ENCODE measurements around the gene GRIK4. TPM values are rescaled to one million over a fixed set of nuclear protein-coding genes. Genes with fewer than 3 reads are reported as not detected.

Gene GRIK4
- total RNA-seq, 1 donor from 2014 or later: 4.3 TPM

DNA sequence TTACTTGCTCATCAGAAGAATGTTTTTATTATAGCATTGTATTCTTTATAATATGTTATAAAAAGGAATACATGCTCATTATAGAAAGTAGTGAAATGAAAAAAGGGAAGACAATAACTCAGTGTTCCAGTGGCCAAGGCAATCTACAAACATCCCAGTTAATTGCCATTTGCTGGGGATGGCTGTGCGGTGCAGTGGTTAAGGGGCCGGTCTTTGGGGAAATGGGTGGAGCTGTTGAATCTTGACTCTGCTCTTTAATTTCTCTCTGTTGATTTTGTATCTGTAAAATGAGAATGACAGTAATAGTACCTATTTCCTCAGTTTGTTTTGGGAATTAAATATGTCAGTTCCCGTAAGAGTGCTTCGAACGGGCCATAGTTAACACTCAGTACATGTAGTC, 299.7 kb downstream of the GRIK4 start:
- no peak for ATAC-seq
- intact Hi-C loops (cut with DNase I): no loop called here

DNA sequence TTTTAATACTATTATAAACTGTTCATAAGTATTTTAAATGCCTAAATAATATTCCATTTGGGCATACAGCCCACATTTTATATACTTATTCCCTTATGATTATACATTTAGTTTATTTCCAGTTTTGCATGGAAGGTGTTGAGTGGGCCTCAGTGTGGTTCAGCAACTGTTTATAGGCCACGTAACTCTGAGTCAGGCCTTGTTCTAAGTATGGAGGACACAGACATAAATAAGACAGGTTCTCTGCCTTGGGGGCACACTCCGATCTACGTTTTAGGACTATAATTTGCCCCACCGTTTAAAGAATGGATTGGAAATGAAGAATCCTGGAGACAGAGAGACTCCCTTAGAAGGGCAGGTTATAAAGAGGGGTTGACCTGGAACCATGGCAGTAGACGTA, 300.2 kb downstream of the GRIK4 start:
- Histone ChIP-seq H3K4me3 (no peak overlapping the region), H3K9me3 (no peaks in the 10 kb centered on the region), H3K27ac (no peak overlapping the region), H3K27me3 (no peaks in the 10 kb centered on the region), H3K4me1 (no peaks in the 10 kb centered on the region), H3K36me3 (no peaks in the 10 kb centered on the region)
- ATAC-seq (no peak), DNase-seq (no peak)
- intact Hi-C loops (cut with DNase I): no loop called here
- TF ChIP-seq, protein P1, sequence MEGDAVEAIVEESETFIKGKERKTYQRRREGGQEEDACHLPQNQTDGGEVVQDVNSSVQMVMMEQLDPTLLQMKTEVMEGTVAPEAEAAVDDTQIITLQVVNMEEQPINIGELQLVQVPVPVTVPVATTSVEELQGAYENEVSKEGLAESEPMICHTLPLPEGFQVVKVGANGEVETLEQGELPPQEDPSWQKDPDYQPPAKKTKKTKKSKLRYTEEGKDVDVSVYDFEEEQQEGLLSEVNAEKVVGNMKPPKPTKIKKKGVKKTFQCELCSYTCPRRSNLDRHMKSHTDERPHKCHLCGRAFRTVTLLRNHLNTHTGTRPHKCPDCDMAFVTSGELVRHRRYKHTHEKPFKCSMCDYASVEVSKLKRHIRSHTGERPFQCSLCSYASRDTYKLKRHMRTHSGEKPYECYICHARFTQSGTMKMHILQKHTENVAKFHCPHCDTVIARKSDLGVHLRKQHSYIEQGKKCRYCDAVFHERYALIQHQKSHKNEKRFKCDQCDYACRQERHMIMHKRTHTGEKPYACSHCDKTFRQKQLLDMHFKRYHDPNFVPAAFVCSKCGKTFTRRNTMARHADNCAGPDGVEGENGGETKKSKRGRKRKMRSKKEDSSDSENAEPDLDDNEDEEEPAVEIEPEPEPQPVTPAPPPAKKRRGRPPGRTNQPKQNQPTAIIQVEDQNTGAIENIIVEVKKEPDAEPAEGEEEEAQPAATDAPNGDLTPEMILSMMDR (IDR thresholded peaks at IDR 0.05): no peak

More for the DNA sequence above, 299.7 kb downstream of the GRIK4 start:
- Histone ChIP-seq H3K9me3 (no peaks in the 10 kb centered on the region), H3K27me3 (no peaks in the 10 kb centered on the region), H3K4me3 (no peak overlapping the region), H3K4me1 (no peaks in the 10 kb centered on the region), H3K36me3 (no peaks in the 10 kb centered on the region), H3K27ac (no peak overlapping the region)
- TF ChIP-seq, protein P1 (IDR thresholded peaks at IDR 0.05): no peak
- no peak for DNase-seq

DNA sequence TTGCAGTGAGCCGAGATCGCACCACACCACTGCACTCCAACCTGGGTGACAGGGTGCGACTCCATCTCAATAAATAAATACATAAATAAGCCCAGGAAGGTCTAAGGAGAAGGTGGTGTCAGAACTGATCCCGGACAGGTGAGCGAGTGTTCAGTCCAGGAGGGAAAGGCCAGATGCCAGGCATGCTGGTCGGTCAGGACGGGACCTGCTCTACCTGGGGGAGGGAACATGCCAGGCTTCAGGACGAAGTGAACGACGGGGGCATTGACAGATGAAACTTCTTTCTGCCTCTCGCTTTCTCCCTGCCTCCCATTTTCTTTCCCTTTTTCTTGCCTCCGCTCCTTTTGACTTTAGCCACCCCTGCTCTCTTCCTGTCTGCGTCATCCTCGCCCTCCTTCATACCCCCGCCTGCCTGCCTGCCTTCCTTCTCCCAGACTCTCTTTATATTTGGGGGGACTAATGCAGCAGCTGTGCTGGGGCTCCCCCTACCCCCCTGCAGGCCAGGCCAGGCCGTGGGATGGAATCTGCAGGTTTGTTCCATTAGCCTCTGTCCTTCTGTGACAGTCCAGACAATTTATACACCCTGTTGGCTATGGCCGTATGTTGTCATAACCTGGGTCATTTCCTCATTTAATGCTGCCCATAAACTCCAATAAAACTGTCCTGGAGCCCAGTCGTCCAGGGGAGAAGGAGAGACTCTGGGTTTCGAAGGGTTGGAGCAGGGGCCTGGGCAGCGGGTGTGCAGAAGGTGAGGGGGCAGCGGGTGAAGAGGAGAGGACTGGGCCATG, 303.2 kb downstream of the GRIK4 start:
- TF ChIP-seq, protein P1 (IDR thresholded peaks at IDR 0.05): no peak
- Histone ChIP-seq H3K4me3 (no peak overlapping the region), H3K27ac (no peak overlapping the region), H3K36me3 (no peaks in the 10 kb centered on the region), H3K27me3 (no peaks in the 10 kb centered on the region), H3K4me1 (no peaks in the 10 kb centered on the region), H3K9me3 (no peaks in the 10 kb centered on the region)
- ATAC-seq (no peak), DNase-seq (no peak)
- intact Hi-C loops (cut with DNase I): no loop called here

DNA sequence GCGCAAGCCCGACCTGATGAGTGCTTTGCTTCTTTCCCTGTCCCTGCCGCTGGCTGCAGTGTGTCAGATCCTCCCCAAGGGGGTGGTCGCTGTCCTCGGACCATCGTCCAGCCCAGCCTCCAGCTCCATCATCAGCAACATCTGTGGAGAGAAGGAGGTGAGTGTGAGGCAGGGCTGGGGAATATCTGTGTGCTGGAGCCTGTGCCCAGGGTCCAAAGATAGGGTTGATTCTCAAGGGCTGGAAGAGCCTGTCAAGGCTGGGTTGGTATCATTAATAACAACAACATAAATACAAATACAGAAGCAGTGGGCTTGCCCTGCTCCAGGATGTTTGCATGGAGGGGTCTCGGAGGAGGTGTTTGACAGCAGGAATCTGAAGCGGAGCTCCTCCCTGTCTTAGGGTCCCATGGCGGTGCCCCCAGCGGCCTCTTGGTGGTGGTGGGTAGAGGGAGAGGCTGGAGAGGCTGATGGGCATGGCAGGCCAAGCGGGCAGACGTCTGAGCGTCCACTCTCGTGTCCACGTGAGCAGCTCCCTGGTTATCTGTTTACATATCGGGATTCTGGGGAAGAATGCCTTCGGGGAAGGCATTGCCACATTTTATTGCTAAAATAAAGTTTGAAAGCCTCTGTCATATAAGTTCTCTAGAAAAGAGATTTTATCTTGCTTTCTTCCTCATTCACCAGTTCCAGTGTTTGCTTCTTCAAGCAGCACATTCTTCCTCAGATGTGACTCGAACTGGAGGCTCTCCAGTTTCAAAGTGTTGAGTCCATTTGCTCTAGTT, 304.0 kb downstream of the GRIK4 start:
- Histone ChIP-seq H3K36me3 (no peaks in the 10 kb centered on the region), H3K4me3 (no peak overlapping the region), H3K27ac (no peak overlapping the region), H3K27me3 (no peaks in the 10 kb centered on the region), H3K4me1 (no peaks in the 10 kb centered on the region), H3K9me3 (no peaks in the 10 kb centered on the region)
- DNase-seq (no peak), ATAC-seq (no peak)
- TF ChIP-seq, protein P1 (IDR thresholded peaks at IDR 0.05): no peak
- intact Hi-C loops (cut with DNase I): no loop called here

DNA sequence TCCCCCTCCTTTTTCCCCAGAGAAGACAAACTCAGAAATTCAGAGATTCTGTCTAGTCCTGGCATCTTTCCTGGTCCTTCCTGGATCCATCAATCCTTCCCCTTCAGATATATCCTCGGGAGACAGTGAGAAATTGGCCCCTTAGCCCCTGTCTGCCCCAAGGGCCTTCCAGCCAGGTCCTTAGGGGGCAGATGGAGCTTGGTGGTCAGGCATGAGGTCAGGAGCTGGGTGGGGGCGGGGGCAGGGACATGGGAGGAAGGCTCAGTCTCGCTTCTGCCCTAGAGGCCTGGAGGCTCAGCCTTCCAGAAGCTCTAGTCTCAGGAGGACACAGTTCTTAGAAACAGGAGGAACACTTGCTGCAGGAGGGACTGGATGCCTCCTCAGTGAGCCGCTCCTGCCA, 304.6 kb downstream of the GRIK4 start:
- Histone ChIP-seq H3K27me3 (no peaks in the 10 kb centered on the region), H3K9me3 (no peaks in the 10 kb centered on the region), H3K36me3 (no peaks in the 10 kb centered on the region), H3K4me3 (no peak overlapping the region), H3K4me1 (no peaks in the 10 kb centered on the region), H3K27ac (no peak overlapping the region)
- ATAC-seq: no peak
- intact Hi-C loops (cut with DNase I): no loop called here
- TF ChIP-seq, protein P1 (IDR thresholded peaks at IDR 0.05): no peak
- no peak for DNase-seq

All from upper lobe of right lung (tissue), 1 donor.